Ishikawa (cell line): ENCODE measurements around the gene GRM2.

Experiments used
- CEBPB ChIP-seq: IDR thresholded peaks from 2 replicates; pipeline ENCODE4 v1.6.1; 2012
- EGR1 ChIP-seq: IDR thresholded peaks from 2 replicates; pipeline ENCODE4 v1.6.1; 2012
- EP300 ChIP-seq: IDR thresholded peaks from 2 replicates; pipeline ENCODE4 v1.6.1; 2012; ENCODE audit warnings: borderline replicate concordance
- REST ChIP-seq: IDR thresholded peaks from 2 replicates; pipeline ENCODE4 v1.6.1; 2012; ENCODE audit warnings: low read depth, mild to moderate bottlenecking
- TAF1 ChIP-seq: IDR thresholded peaks from 2 replicates; pipeline ENCODE4 v1.6.1; 2012; ENCODE audit warnings: low read depth, mild to moderate bottlenecking
- TCF12 ChIP-seq: IDR thresholded peaks from 2 replicates; pipeline ENCODE4 v1.6.1; 2012; ENCODE audit warnings: low read depth
- TEAD4 ChIP-seq: IDR thresholded peaks from 2 replicates; pipeline ENCODE4 v1.6.1; 2012
- ZBTB7A ChIP-seq: IDR thresholded peaks from 2 replicates; pipeline ENCODE4 v1.6.1; 2012; ENCODE audit warnings: low read depth
- TF ChIP-seq, protein P1 (sequence below): IDR thresholded peaks from 2 replicates; pipeline ENCODE4 v1.6.1; 2012

GRCh38 chr3:51673802-51674654, 32.8 kb upstream of the GRM2 start:
- TF ChIP-seq, protein P1, sequence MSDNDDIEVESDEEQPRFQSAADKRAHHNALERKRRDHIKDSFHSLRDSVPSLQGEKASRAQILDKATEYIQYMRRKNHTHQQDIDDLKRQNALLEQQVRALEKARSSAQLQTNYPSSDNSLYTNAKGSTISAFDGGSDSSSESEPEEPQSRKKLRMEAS: no peak
- TF ChIP-seq EGR1 (no peak), ZBTB7A (no peak), EP300 (no peak), TCF12 (no peak), CEBPB (no peak), TEAD4 (no peak), REST (no peak), TAF1 (no peak)
